Heart left ventricle (tissue), 13 donors: ENCODE measurements around the gene RBM28.

ENCODE experiments used
- POLR2A ChIP-seq, 2 donors: fragments of 450-650 bp; IDR thresholded peaks; one replicate each; pipeline ENCODE4 v1.6.1; 2017; ENCODE audit warnings: antibody characterized with exemption in 2 of 2, mild to moderate bottlenecking in 2 of 2, moderate library complexity in 2 of 2
- TF ChIP-seq, protein P1 (sequence below), 12 donors: fragments of 200-600 bp; sonication (generic) in 4 of 12; IDR thresholded peaks; one replicate each; pipeline versions ENCODE4 v1.5.0 to v1.8.0; 2018 to 2022; ENCODE audit warnings: antibody characterized with exemption in 12 of 12, mild to moderate bottlenecking in 5 of 12
- donor health status: ischemic (EF 13 %, LVEDD 7.1; RV severe dilation, severe dysfunction).
- donor health status: DM: no; HTN: yes; CAD: no.
- donor health status: DM: no; HTN: no; CAD: no.
- donor health status: ischemic (EF 25% LVEDD 6.9; RV normal size, moderate dysfunction).
- donor health status: ischemic (EF 25% LVEDD 5.7; RV mildly dilated, moderate dysfunction).
- donor health status: ischemic (EF 35%, LVEDD 5.7; RV mildly dilated, moderate dysfunction).
- donor health status: nonischemic (EF 11% LVEDD 7.7; RV severe dilation, severe dysfunction).
- donor health status: DM: yes; HTN: yes; CAD: no.
- donor health status: PGD.
- donor health status: ischemic (EF 29% LVEDD 5.4; RV normal size, mild dysfunction).
- donor health status: nonischemic (EF 23%, LVEDD 6.1; RV moderate dilation, normal function).

GRCh38 chr7:128266883-128267594 lies 76.7 kb downstream of the RBM28 start:
- TF ChIP-seq, protein P1, sequence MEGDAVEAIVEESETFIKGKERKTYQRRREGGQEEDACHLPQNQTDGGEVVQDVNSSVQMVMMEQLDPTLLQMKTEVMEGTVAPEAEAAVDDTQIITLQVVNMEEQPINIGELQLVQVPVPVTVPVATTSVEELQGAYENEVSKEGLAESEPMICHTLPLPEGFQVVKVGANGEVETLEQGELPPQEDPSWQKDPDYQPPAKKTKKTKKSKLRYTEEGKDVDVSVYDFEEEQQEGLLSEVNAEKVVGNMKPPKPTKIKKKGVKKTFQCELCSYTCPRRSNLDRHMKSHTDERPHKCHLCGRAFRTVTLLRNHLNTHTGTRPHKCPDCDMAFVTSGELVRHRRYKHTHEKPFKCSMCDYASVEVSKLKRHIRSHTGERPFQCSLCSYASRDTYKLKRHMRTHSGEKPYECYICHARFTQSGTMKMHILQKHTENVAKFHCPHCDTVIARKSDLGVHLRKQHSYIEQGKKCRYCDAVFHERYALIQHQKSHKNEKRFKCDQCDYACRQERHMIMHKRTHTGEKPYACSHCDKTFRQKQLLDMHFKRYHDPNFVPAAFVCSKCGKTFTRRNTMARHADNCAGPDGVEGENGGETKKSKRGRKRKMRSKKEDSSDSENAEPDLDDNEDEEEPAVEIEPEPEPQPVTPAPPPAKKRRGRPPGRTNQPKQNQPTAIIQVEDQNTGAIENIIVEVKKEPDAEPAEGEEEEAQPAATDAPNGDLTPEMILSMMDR (IDR thresholded peaks at IDR 0.05), result no peak
- no peak for TF ChIP-seq POLR2A (IDR thresholded peaks at IDR 0.05)
